CD4-positive, alpha-beta T cell (primary cell): ENCODE measurements around the gene ZSCAN1. TPM values are rescaled to one million over a fixed set of nuclear protein-coding genes. Genes with fewer than 3 reads are reported as not detected.

Experiments used
- ATAC-seq: fragments of 200-7000 bp; cut with Tn5 transposase; one replicate; pipeline ENCODE4 v1.10.0; 2022; ENCODE audit warnings: mild to moderate bottlenecking; ENCODE audit not compliant: poor library complexity
- CTCF ChIA-PET: fragments of 350-600 bp; sonication (Branson Sonifier 250); formaldehyde crosslinking; loops from one replicate; lab custom pipeline; 2021; ENCODE audit warnings: antibody characterized with exemption, inconsistent platforms; lab: Charles Lee
- POLR2A ChIA-PET: fragments of 350-600 bp; sonication (Branson Sonifier 250); formaldehyde crosslinking; loops from one replicate; lab custom pipeline; 2021; ENCODE audit warnings: antibody characterized with exemption, inconsistent platforms; lab: Charles Lee
- DNase-seq, 14 experiments: peaks; one replicate each; pipeline ENCODE4 v3.0.0-alpha.2; 2013 to 2020; ENCODE audit warnings: mixed read lengths in 2 of 14
- H3K27ac ChIP-seq, 2 donors: one replicate each; pipeline versions ENCODE4 v1.5.1 to v1.7.0; 2013; ENCODE audit warnings: low read length in 2 of 2, low read depth in 1 of 2, mild to moderate bottlenecking in 1 of 2
- H3K27me3 ChIP-seq, 2 experiments: 1 replicate in 1 of 2; 2 replicates in 1 of 2; pipeline versions ENCODE4 v1.6.1 to v1.7.0; 2013; ENCODE audit warnings: low read length in 2 of 2, control low read depth in 1 of 2, mild to moderate bottlenecking in 1 of 2, moderate library complexity in 1 of 2; ENCODE audit not compliant: insufficient read depth in 2 of 2, control insufficient read depth in 1 of 2
- H3K36me3 ChIP-seq: one replicate; pipeline ENCODE4 v1.6.1; 2013; ENCODE audit warnings: low read length, control low read depth; ENCODE audit not compliant: insufficient read depth
- H3K4me1 ChIP-seq: one replicate; pipeline ENCODE4 v1.6.1; 2013; ENCODE audit warnings: low read length, control low read depth; ENCODE audit not compliant: insufficient read depth
- H3K4me3 ChIP-seq: one replicate; pipeline ENCODE4 v1.5.1; 2013; ENCODE audit warnings: mild to moderate bottlenecking, low read length, moderate library complexity
- H3K9me3 ChIP-seq, 2 experiments: 1 replicate in 1 of 2; 2 replicates in 1 of 2; pipeline versions ENCODE4 v1.6.1 to v1.7.0; 2013; ENCODE audit warnings: low read length in 2 of 2, mild to moderate bottlenecking in 2 of 2, control low read depth in 1 of 2, moderate library complexity in 1 of 2; ENCODE audit not compliant: control insufficient read depth in 1 of 2, insufficient read depth in 1 of 2
- H3K27ac Mint-ChIP-seq: one replicate; pipeline ENCODE4 v1.8.0; 2020; ENCODE audit warnings: mixed read lengths
- H3K27me3 Mint-ChIP-seq: one replicate; pipeline ENCODE4 v1.8.0; 2021; ENCODE audit warnings: mixed read lengths
- H3K36me3 Mint-ChIP-seq: one replicate; pipeline ENCODE4 v1.8.0; 2021; ENCODE audit warnings: low read depth, mixed read lengths
- H3K4me1 Mint-ChIP-seq: one replicate; pipeline ENCODE4 v1.8.0; 2021; ENCODE audit warnings: low read depth, mixed read lengths
- H3K4me3 Mint-ChIP-seq: one replicate; pipeline ENCODE4 v1.8.0; 2020; ENCODE audit warnings: mild to moderate bottlenecking, mixed read lengths
- H3K9me3 Mint-ChIP-seq: one replicate; pipeline ENCODE4 v1.8.0; 2020; ENCODE audit warnings: mixed read lengths
- intact Hi-C, 2 experiments: fragments of 100-400 bp; cut with DNase I in 1 of 2; cut with micrococcal nuclease in 1 of 2; formaldehyde crosslinking; loops; one replicate each; pipeline versions ENCODE4 v1.15.1 to v1.9.0; 2023 to 2025; cut with DNase I, micrococcal nuclease
- total RNA-seq, 174 experiments: library from RNA in 2 of 174; stranded (reverse) in 2 of 174; gene quantifications; one replicate each; pipeline ENCODE4 v1.2.3 and lab custom pipeline; 2021 to 2026
- TF ChIP-seq, protein P1 (sequence below): fragments of 200-600 bp; IDR thresholded peaks from one replicate; pipeline ENCODE4 v1.8.0; 2022; ENCODE audit warnings: antibody characterized with exemption, mild to moderate bottlenecking

The ZSCAN1 gene
- total RNA-seq, 2 experiments from 2014 or later = not detected

DNA sequence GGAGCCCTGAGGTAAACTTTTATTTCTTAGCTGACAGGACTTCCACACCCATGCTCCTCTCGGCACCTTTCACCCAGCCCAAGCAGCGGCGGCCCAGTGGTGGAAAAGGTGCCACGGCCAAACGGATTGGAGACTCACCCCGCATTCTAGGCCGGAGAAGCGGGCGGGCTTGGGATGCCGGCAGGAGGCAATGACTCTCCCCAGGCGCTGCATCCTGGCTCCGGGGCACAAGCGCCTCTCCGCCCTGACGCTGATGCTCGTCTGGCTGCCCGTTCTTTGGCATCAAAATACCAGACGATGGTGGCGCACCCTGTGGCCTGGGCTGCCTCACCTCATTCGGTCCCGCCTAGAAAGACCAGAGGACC is 24.5 kb upstream of the ZSCAN1 start:
- Histone ChIP-seq H3K27me3 (peaks cover 0 to 5% of the 10 kb centered on the region in 2 experiments), H3K4me1 (peaks cover 8% of the 10 kb centered on the region), H3K27ac (no peak overlapping the region), H3K36me3 (peaks cover 9% of the 10 kb centered on the region), H3K9me3 (peaks cover 70 to 85% of the 10 kb centered on the region in 2 experiments), H3K4me3 (no peak overlapping the region)
- intact Hi-C loops = loop anchor here in 1 of 2 experiments (10.0 kb wide), 2 partner anchors 284 to 1614 kb away; partner anchors contain the start of genes ZNF582 and ZNF671
- no peak for ATAC-seq
- no peaks in the 10 kb centered on the region for H3K27me3 Mint-ChIP-seq
- DNase-seq = no peak
- CTCF ChIA-PET = no interaction called here
- TF ChIP-seq, protein P1, sequence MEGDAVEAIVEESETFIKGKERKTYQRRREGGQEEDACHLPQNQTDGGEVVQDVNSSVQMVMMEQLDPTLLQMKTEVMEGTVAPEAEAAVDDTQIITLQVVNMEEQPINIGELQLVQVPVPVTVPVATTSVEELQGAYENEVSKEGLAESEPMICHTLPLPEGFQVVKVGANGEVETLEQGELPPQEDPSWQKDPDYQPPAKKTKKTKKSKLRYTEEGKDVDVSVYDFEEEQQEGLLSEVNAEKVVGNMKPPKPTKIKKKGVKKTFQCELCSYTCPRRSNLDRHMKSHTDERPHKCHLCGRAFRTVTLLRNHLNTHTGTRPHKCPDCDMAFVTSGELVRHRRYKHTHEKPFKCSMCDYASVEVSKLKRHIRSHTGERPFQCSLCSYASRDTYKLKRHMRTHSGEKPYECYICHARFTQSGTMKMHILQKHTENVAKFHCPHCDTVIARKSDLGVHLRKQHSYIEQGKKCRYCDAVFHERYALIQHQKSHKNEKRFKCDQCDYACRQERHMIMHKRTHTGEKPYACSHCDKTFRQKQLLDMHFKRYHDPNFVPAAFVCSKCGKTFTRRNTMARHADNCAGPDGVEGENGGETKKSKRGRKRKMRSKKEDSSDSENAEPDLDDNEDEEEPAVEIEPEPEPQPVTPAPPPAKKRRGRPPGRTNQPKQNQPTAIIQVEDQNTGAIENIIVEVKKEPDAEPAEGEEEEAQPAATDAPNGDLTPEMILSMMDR = no peak
- no peak overlapping the region for H3K27ac Mint-ChIP-seq
- H3K4me3 Mint-ChIP-seq = peak overlapping the region; percentile 66
- POLR2A ChIA-PET = no interaction called here
- H3K36me3 Mint-ChIP-seq = peaks cover 60% of the 10 kb centered on the region
- H3K4me1 Mint-ChIP-seq = peaks cover 4% of the 10 kb centered on the region
- H3K9me3 Mint-ChIP-seq = peaks cover 17% of the 10 kb centered on the region

DNA sequence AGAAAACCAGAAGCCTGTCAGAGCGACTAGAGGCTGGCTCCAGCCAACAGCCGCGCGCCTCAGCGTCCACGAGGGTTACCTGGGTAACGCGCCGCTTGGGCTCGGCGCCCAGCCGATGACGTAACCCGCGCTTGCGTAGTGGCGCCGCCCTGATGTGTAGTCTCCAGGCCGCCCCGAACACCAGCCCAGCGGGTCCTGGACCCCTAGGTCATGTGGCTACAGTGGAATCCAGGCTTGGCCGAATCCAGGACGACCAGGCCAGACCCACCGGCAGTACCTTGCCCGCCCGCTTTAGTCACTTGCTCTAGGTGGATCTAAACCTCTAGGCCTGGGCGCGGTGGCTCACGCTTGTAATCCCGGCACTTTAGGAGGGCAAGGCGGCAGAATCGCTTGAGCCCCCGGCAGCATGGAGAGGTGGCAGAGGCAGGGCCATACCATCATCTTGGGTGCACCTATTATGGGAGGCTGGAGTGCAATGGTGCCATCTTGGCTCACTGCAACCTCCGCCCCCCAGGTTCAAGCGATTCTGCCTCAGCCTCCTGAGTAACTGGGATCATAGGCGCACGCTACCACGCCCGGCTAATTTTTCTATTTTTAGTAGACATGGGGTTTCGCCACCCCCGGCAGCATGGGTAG is 24.0 kb upstream of the ZSCAN1 start:
- H3K4me1 Mint-ChIP-seq = peaks cover under 1% of the 10 kb centered on the region
- CTCF ChIA-PET = no interaction called here
- Histone ChIP-seq H3K27ac (no peak overlapping the region), H3K4me3 (peak overlapping the region; percentile 38), H3K36me3 (peaks cover 5% of the 10 kb centered on the region), H3K9me3 (peaks cover 71 to 80% of the 10 kb centered on the region in 2 experiments), H3K4me1 (peaks cover 8% of the 10 kb centered on the region), H3K27me3 (peaks cover 0 to 5% of the 10 kb centered on the region in 2 experiments)
- ATAC-seq (peak; percentile 90), DNase-seq (peak in 10 of 14 experiments; percentile 5 to 72 (median 40))
- peak overlapping the region; percentile 66 for H3K4me3 Mint-ChIP-seq
- H3K36me3 Mint-ChIP-seq = peaks cover 55% of the 10 kb centered on the region
- H3K27me3 Mint-ChIP-seq = no peaks in the 10 kb centered on the region
- POLR2A ChIA-PET = no interaction called here
- H3K9me3 Mint-ChIP-seq = peaks cover 13% of the 10 kb centered on the region
- TF ChIP-seq, protein P1 = no peak
- H3K27ac Mint-ChIP-seq = no peak overlapping the region
- intact Hi-C loops = loop anchor here in 1 of 2 experiments (10.0 kb wide), 2 partner anchors 285 to 1615 kb away; partner anchors contain the start of genes ZNF582 and ZNF671

DNA sequence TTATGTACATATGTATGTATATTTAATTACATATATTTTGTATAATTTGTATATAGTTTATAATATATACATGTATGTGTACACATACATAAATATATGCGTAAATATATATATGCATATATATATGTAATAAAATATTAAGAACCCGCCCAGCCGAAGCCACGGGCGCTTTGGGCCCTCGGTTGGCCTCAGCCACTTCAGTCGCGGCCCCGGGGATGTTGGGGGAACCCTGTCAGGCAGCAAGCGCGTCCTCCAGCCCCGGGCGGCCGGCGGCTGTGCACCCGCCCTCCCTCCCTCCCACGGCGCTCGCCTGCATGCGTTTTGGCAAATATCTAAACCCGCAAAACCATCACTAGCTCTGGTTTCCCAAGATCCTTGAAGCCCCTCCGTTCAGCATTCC is 23.3 kb upstream of the ZSCAN1 start:
- peak overlapping the region; percentile 42 for H3K27ac Mint-ChIP-seq
- H3K27me3 Mint-ChIP-seq = no peaks in the 10 kb centered on the region
- H3K9me3 Mint-ChIP-seq = peaks cover 13% of the 10 kb centered on the region
- intact Hi-C loops = no loop called here
- peaks cover 47% of the 10 kb centered on the region for H3K36me3 Mint-ChIP-seq
- Histone ChIP-seq H3K27ac (no peak overlapping the region), H3K4me1 (peaks cover 8% of the 10 kb centered on the region), H3K27me3 (peaks cover 0 to 5% of the 10 kb centered on the region in 2 experiments), H3K9me3 (peaks cover 73 to 74% of the 10 kb centered on the region in 2 experiments), H3K36me3 (peaks cover 5% of the 10 kb centered on the region), H3K4me3 (no peak overlapping the region)
- no peaks in the 10 kb centered on the region for H3K4me1 Mint-ChIP-seq
- H3K4me3 Mint-ChIP-seq = peak overlapping the region; percentile 30
- ChIA-PET POLR2A (no interaction called here), CTCF (no interaction called here)
- TF ChIP-seq, protein P1 = no peak
- ATAC-seq (no peak), DNase-seq (no peak)
